AG04450 (cell line): ENCODE results near the gene PAXX. TPM values are rescaled to one million over a fixed set of nuclear protein-coding genes. Genes with fewer than 3 reads are reported as not detected.

ENCODE experiments used
- CTCF ChIA-PET: fragments of 300-600, 350-600 bp; formaldehyde crosslinking; extraction: SDS; loops from one replicate; lab custom pipeline; 2022; ENCODE audit warnings: antibody characterized with exemption, inconsistent platforms; lab: Charles Lee
- POLR2A ChIA-PET: fragments of 350-600 bp; formaldehyde crosslinking; extraction: SDS; loops from one replicate; lab custom pipeline; 2021; ENCODE audit warnings: antibody characterized with exemption, inconsistent platforms; lab: Yijun Ruan, JAX
- DNase-seq: peaks from one replicate; pipeline ENCODE4 v3.0.0-alpha.2; 2011; ENCODE audit warnings: low read depth, low spot score
- H3K27ac ChIP-seq: one replicate; pipeline ENCODE4 v1.5.1; 2012; ENCODE audit warnings: low read depth, low read length, control low read depth
- H3K27me3 ChIP-seq: one replicate; pipeline ENCODE4 v1.6.0; 2012; ENCODE audit warnings: low read length; ENCODE audit not compliant: control insufficient read depth, insufficient read depth
- H3K4me3 ChIP-seq: 2 replicates; pipeline ENCODE4 v1.5.1; 2011; ENCODE audit warnings: mild to moderate bottlenecking, low read depth, low read length, control low read depth
- H3K9me3 ChIP-seq: 2 replicates; pipeline ENCODE4 v1.5.1; 2012; ENCODE audit warnings: low read length; ENCODE audit not compliant: control insufficient read depth, insufficient read depth
- polyA plus RNA-seq: library from polyadenylated mRNA; depleted of rRNA; stranded (reverse); fragments of >200 nt; gene quantifications from 2 replicates; pipeline ENCODE4 v1.2.3, GENCODE V29; 2011
- TF ChIP-seq, protein P1 (sequence below): IDR thresholded peaks from 2 replicates; pipeline ENCODE4 v1.5.1; 2011; ENCODE audit warnings: low read depth, low read length, control low read depth, inconsistent platforms

PAXX gene
- polyA plus RNA-seq, 1 experiment: 6.0 TPM

GRCh38 chr9:136968333-136969127 is 23.7 kb upstream of the PAXX start:
- ChIA-PET CTCF (no interaction called here), POLR2A (no interaction called here)
- H3K4me3 ChIP-seq: no peak overlapping the region
- DNase-seq: no peak
- no peak overlapping the region for H3K27ac ChIP-seq
- no peaks in the 10 kb centered on the region; the same call in 1 of the 2 replicates for H3K9me3 ChIP-seq
- H3K27me3 ChIP-seq: peaks cover 21% of the 10 kb centered on the region
- TF ChIP-seq, protein P1, sequence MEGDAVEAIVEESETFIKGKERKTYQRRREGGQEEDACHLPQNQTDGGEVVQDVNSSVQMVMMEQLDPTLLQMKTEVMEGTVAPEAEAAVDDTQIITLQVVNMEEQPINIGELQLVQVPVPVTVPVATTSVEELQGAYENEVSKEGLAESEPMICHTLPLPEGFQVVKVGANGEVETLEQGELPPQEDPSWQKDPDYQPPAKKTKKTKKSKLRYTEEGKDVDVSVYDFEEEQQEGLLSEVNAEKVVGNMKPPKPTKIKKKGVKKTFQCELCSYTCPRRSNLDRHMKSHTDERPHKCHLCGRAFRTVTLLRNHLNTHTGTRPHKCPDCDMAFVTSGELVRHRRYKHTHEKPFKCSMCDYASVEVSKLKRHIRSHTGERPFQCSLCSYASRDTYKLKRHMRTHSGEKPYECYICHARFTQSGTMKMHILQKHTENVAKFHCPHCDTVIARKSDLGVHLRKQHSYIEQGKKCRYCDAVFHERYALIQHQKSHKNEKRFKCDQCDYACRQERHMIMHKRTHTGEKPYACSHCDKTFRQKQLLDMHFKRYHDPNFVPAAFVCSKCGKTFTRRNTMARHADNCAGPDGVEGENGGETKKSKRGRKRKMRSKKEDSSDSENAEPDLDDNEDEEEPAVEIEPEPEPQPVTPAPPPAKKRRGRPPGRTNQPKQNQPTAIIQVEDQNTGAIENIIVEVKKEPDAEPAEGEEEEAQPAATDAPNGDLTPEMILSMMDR: no peak

GRCh38 chr9:136969150-136969549 is 23.1 kb upstream of the PAXX start:
- ChIA-PET POLR2A (no interaction called here), CTCF (no interaction called here)

GRCh38 chr9:136969774-136970173 is 22.4 kb upstream of the PAXX start:
- ChIA-PET CTCF (no interaction called here), POLR2A (no interaction called here)
- TF ChIP-seq, protein P1: no peak

More at GRCh38 chr9:136969150-136969549, 23.1 kb upstream of the PAXX start:
- Histone ChIP-seq H3K4me3 (no peak overlapping the region), H3K9me3 (no peaks in the 10 kb centered on the region; the same call in 1 of the 2 replicates), H3K27me3 (peaks cover 22% of the 10 kb centered on the region), H3K27ac (no peak overlapping the region)
- no peak for DNase-seq
- TF ChIP-seq, protein P1: no peak

GRCh38 chr9:136970361-136970760 is 21.9 kb upstream of the PAXX start:
- TF ChIP-seq, protein P1: no peak
- H3K27me3 ChIP-seq: peaks cover 19% of the 10 kb centered on the region
- no peak for DNase-seq
- no peak overlapping the region for H3K4me3 ChIP-seq
- H3K9me3 ChIP-seq: no peaks in the 10 kb centered on the region; the same call in 1 of the 2 replicates
- H3K27ac ChIP-seq: no peak overlapping the region
- ChIA-PET POLR2A (no interaction called here), CTCF (no interaction called here)

More at GRCh38 chr9:136969774-136970173, 22.4 kb upstream of the PAXX start:
- no peak for DNase-seq
- H3K9me3 ChIP-seq: no peaks in the 10 kb centered on the region; the same call in 1 of the 2 replicates
- peaks cover 21% of the 10 kb centered on the region for H3K27me3 ChIP-seq
- no peak overlapping the region for H3K4me3 ChIP-seq
- H3K27ac ChIP-seq: no peak overlapping the region

DNA sequence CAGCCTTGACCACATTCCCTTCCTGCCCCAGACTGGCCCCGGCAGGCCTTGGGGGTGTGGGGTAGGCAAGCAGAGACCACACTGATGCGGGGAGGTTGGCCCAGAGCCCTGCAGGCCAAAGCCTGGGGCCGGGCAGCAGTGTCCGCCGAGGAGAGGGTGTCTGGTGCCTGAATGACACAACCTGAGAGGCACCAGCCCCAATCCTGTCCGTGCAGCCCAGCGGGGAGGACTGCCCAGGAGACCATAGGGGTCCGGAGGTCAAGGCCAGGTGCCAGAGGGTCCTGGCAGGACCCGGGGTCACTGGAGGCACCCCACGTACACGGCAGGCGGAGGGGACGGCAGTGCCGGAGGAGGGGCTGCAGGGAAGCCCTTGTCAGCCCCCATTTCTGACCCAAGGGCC is 20.5 kb upstream of the PAXX start:
- Histone ChIP-seq H3K9me3 (no peaks in the 10 kb centered on the region; the same call in 1 of the 2 replicates), H3K27ac (no peak overlapping the region), H3K4me3 (no peak overlapping the region), H3K27me3 (peaks cover 14% of the 10 kb centered on the region)
- POLR2A ChIA-PET: no interaction called here
- no peak for DNase-seq
- TF ChIP-seq, protein P1: no peak
- CTCF ChIA-PET: no interaction called here
